Stomach (tissue), 4 donors: ENCODE measurements around the gene APOM.

Source experiments
- EP300 ChIP-seq: sonication (generic); formaldehyde crosslinking; IDR thresholded peaks from one replicate; pipeline ENCODE4 v1.6.1; 2017; ENCODE audit warnings: antibody characterized with exemption
- POLR2A ChIP-seq, 4 donors: fragments of 450-650 bp; IDR thresholded peaks; one replicate each; pipeline ENCODE4 v1.6.1; 2016; ENCODE audit warnings: antibody characterized with exemption in 4 of 4, control low read depth in 2 of 4, mild to moderate bottlenecking in 1 of 4, moderate library complexity in 1 of 4
- TF ChIP-seq, protein P1 (sequence below), 7 experiments: fragments of 450-650 bp in 4 of 7; fragments of 200-600 bp in 3 of 7; sonication (generic) in 3 of 7; IDR thresholded peaks; one replicate each; pipeline ENCODE4 v1.5.1; 2016 to 2019; ENCODE audit warnings: antibody characterized with exemption in 7 of 7, control low read depth in 2 of 7, mild to moderate bottlenecking in 1 of 7

- TF ChIP-seq, protein P1, sequence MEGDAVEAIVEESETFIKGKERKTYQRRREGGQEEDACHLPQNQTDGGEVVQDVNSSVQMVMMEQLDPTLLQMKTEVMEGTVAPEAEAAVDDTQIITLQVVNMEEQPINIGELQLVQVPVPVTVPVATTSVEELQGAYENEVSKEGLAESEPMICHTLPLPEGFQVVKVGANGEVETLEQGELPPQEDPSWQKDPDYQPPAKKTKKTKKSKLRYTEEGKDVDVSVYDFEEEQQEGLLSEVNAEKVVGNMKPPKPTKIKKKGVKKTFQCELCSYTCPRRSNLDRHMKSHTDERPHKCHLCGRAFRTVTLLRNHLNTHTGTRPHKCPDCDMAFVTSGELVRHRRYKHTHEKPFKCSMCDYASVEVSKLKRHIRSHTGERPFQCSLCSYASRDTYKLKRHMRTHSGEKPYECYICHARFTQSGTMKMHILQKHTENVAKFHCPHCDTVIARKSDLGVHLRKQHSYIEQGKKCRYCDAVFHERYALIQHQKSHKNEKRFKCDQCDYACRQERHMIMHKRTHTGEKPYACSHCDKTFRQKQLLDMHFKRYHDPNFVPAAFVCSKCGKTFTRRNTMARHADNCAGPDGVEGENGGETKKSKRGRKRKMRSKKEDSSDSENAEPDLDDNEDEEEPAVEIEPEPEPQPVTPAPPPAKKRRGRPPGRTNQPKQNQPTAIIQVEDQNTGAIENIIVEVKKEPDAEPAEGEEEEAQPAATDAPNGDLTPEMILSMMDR (IDR thresholded peaks at IDR 0.05) = no peak
- TF ChIP-seq EP300 (no peak), POLR2A (IDR thresholded peaks at IDR 0.05) (no peak)
Observed at GRCh38 chr6:31658158-31658688, 2.5 kb downstream of the APOM start.
